ENCODE measurements around the gene TFPI2. TPM values are rescaled to one million over a fixed set of nuclear protein-coding genes. Genes with fewer than 3 reads are reported as not detected.

TFPI2 gene
- total and polyA plus RNA-seq, 7 donors: 0.66 to 7.5 (median 2.3) TPM

DNA sequence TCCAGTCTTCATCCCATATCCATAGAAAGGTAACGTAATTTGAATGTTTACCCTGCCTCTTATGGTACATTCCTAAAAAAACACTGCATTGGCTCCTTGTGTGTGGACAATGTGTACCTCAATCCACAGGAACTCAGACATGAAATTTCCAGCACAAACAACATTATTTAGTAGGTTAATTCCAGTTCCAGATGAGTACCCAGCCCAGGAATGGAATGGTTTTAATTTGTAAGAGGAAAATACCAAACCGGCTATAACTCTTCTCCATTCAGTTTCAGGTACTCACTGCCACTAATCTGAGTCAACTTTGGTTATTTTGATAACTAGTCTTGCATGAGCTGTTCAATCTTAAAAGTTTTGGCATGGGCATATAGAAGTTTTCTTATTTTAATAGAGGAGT, 39.0 kb downstream of the TFPI2 start:
- 85 to 88% (median 87%) methylated on average over 2 of the region's 2 CpGs for WGBS, 3 donors

DNA sequence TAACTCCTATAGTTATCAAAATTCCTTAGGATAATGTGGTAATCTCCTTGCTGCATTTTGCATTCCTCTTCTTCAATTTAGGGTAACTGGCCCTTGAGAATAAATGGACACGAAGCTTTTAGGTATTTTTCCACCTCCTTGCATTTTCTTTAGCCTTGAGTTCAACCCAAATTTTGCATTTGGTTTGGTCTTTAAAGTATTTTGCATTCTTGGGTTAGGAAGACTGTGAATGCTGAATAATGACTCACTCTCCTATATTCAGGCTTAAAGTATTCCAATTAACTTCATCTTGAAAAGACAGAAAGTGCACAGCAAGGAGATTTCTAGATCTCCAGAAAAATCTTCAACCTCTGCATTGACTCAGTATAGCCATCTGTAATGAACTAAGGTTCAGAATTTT, 47.3 kb downstream of the TFPI2 start:
- Histone ChIP-seq H3K9me3 (no peaks in the 10 kb centered on the region), H3K27me3 (ENCODE audit: insufficient read depth in 3 of 3, low read length in 2 of 3) (no peaks in the 10 kb centered on the region), H3K4me1 (no peaks in the 10 kb centered on the region), H3K36me3 (ENCODE audit: insufficient read depth in 1 of 2, low read depth in 1 of 2) (no peaks in the 10 kb centered on the region), H3K27ac (no peak overlapping the region), H3K4me3 (no peak overlapping the region)
- TF ChIP-seq, protein P1, sequence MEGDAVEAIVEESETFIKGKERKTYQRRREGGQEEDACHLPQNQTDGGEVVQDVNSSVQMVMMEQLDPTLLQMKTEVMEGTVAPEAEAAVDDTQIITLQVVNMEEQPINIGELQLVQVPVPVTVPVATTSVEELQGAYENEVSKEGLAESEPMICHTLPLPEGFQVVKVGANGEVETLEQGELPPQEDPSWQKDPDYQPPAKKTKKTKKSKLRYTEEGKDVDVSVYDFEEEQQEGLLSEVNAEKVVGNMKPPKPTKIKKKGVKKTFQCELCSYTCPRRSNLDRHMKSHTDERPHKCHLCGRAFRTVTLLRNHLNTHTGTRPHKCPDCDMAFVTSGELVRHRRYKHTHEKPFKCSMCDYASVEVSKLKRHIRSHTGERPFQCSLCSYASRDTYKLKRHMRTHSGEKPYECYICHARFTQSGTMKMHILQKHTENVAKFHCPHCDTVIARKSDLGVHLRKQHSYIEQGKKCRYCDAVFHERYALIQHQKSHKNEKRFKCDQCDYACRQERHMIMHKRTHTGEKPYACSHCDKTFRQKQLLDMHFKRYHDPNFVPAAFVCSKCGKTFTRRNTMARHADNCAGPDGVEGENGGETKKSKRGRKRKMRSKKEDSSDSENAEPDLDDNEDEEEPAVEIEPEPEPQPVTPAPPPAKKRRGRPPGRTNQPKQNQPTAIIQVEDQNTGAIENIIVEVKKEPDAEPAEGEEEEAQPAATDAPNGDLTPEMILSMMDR (IDR thresholded peaks at IDR 0.05): no peak
- ATAC-seq (no peak), DNase-seq (no peak)
- 32 to 53% (median 42%) methylated on average over 1 of the region's 1 CpG for WGBS, 3 donors
- intact Hi-C loops (cut with DNase I): no loop called here

More for the DNA sequence above, 39.0 kb downstream of the TFPI2 start:
- no peak for DNase-seq
- intact Hi-C loops (cut with DNase I): no loop called here
- Histone ChIP-seq H3K9me3 (no peaks in the 10 kb centered on the region), H3K27me3 (ENCODE audit: insufficient read depth in 3 of 3, low read length in 2 of 3) (peaks cover 0 to 5% (median 0%) of the 10 kb centered on the region in 3 donors), H3K4me1 (no peaks in the 10 kb centered on the region), H3K4me3 (no peak overlapping the region), H3K27ac (no peak overlapping the region), H3K36me3 (ENCODE audit: insufficient read depth in 1 of 2, low read depth in 1 of 2) (no peaks in the 10 kb centered on the region)
- no peak for ATAC-seq
- TF ChIP-seq, protein P1 (IDR thresholded peaks at IDR 0.05): no peak

DNA sequence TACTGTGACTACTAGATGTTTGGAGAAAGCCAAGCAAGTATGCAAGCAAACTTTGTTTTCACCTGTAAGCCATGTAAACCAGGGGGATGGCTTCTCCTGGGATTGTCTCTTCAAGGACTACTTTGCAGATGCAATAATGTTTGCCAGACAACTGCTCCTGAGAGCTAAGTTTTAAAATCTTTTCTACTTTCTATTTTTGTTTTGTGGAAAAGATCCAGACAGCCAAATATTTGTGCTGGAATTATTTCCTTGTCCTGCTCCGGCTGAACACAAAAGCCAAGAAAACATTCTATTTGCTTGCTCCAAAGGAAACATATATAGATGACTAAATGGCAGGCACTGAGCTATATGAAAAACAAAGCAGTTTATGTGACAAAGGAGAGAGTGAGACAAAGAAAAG, 51.6 kb downstream of the TFPI2 start:
- TF ChIP-seq, protein P1 (IDR thresholded peaks at IDR 0.05): no peak
- H3K36me3 ChIP-seq (ENCODE audit: insufficient read depth in 1 of 2, low read depth in 1 of 2): no peaks in the 10 kb centered on the region
- DNase-seq: no peak
- no peak overlapping the region for H3K4me3 ChIP-seq
- 11 to 22% (median 11%) methylated on average over 1 of the region's 1 CpG for WGBS, 3 donors
- no peak for ATAC-seq
- intact Hi-C loops (cut with DNase I): no loop called here
- H3K27ac ChIP-seq: no peak overlapping the region
- H3K4me1 ChIP-seq: no peaks in the 10 kb centered on the region
- no peaks in the 10 kb centered on the region for H3K27me3 ChIP-seq (ENCODE audit: insufficient read depth in 3 of 3, low read length in 2 of 3)
- H3K9me3 ChIP-seq: no peaks in the 10 kb centered on the region

DNA sequence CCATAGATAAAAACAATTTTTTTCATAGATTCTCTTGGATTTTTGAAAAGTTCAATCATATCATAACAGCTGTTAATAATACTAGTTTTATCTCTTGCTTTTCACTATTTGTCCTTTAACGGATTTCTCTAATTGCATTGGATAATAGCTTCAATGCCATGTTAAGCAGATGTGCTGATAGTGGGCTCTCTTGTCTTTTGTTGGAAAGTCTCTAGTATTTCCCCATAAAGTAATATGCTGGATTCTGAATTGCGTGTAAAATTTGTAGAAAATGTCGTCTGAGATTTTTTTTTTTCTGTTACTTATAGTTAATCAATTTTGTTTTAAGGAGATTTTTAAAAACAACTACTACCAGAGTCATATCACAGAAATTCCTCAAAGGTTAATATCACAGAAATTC, 53.3 kb downstream of the TFPI2 start:
- TF ChIP-seq, protein P1 (IDR thresholded peaks at IDR 0.05): no peak
- Histone ChIP-seq H3K4me1 (no peaks in the 10 kb centered on the region), H3K27me3 (ENCODE audit: insufficient read depth in 3 of 3, low read length in 2 of 3) (no peaks in the 10 kb centered on the region), H3K9me3 (no peaks in the 10 kb centered on the region), H3K4me3 (no peak overlapping the region), H3K27ac (no peak overlapping the region), H3K36me3 (ENCODE audit: insufficient read depth in 1 of 2, low read depth in 1 of 2) (no peaks in the 10 kb centered on the region)
- 83 to 90% (median 84%) methylated on average over 3 of the region's 3 CpGs for WGBS, 3 donors
- intact Hi-C loops (cut with DNase I): no loop called here
- ATAC-seq: no peak
- DNase-seq: no peak

DNA sequence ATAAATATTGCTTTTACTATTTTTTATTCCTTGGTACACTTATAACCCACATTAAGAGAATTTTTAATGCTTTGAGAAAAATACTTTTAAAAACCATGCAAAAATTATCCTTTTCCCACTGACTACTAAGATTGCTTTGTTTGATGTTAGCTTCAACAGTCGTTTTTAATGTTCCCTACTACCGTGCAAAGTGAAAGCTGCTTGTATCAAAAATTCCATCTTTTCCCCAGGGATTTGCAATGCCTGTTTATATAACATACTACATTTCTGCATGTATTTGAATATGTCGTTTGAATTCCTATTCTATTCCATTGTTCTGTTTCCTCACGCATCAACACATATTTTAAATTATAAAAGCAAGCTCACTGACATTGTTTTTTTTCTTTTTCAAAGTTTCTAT, 54.4 kb downstream of the TFPI2 start:
- WGBS, 3 donors: 18 to 21% (median 19%) methylated on average over 4 of the region's 4 CpGs
- H3K27ac ChIP-seq: no peak overlapping the region
- no peaks in the 10 kb centered on the region for H3K36me3 ChIP-seq (ENCODE audit: insufficient read depth in 1 of 2, low read depth in 1 of 2)
- no peaks in the 10 kb centered on the region for H3K4me1 ChIP-seq
- intact Hi-C loops (cut with DNase I): no loop called here
- no peak overlapping the region for H3K4me3 ChIP-seq
- DNase-seq: no peak
- H3K9me3 ChIP-seq: no peaks in the 10 kb centered on the region
- H3K27me3 ChIP-seq (ENCODE audit: insufficient read depth in 3 of 3, low read length in 2 of 3): no peaks in the 10 kb centered on the region
- TF ChIP-seq, protein P1 (IDR thresholded peaks at IDR 0.05): no peak
- no peak for ATAC-seq
